ENCODE measurements around the gene CDPF1.

GRCh38 chr22:46280999-46281623 is 31.0 kb upstream of the CDPF1 start:
- TF ChIP-seq, protein P1, sequence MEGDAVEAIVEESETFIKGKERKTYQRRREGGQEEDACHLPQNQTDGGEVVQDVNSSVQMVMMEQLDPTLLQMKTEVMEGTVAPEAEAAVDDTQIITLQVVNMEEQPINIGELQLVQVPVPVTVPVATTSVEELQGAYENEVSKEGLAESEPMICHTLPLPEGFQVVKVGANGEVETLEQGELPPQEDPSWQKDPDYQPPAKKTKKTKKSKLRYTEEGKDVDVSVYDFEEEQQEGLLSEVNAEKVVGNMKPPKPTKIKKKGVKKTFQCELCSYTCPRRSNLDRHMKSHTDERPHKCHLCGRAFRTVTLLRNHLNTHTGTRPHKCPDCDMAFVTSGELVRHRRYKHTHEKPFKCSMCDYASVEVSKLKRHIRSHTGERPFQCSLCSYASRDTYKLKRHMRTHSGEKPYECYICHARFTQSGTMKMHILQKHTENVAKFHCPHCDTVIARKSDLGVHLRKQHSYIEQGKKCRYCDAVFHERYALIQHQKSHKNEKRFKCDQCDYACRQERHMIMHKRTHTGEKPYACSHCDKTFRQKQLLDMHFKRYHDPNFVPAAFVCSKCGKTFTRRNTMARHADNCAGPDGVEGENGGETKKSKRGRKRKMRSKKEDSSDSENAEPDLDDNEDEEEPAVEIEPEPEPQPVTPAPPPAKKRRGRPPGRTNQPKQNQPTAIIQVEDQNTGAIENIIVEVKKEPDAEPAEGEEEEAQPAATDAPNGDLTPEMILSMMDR (IDR thresholded peaks at IDR 0.05) = no peak
- TF ChIP-seq POLR2AphosphoS5 (IDR thresholded peaks at IDR 0.05) (no peak), POLR2A (IDR thresholded peaks at IDR 0.05) (no peak)
